ENCODE data around the gene HBE1. TPM values are rescaled to one million over a fixed set of nuclear protein-coding genes. Genes with fewer than 3 reads are reported as not detected.
"Not testable (repeated sequence)": the region's sequence is repeated elsewhere in the genome, so short reads cannot be mapped to it uniquely, and the experiment has no call there.

HBE1 gene
- total and polyA plus RNA-seq, 3 donors from 2014 or later = 0.87 TPM; not detected in 2

DNA sequence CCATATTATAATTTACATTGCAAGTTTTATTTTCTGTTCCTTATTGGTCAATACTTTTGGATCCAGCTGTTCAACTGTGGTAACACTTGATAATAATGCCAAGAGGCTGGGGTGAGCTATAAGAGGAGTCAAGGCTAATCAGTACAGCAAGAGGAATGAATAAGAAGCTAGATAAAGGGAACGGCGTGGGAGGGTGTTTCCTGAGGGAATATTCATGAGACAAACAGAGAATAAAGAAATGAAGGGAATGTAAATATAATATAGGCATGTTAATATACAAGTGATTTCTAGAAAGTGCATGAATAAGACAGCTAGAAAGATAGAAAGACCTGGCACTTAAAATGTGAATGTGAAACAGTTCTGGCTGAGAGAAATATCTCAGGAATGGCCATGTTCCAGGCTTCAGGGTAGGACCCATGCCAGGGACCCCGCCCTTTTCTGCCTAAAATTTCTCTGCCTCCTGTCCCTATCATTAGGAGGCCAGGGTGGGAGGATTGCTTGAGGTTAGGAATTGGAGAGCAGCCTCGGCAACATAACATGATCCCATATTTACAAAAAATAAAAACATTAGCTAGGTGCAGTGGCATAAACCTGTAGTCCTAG, 28.1 kb upstream of the HBE1 start:
- DNase-seq = no peak
- 49 to 50% methylated on average over 4 of the region's 4 CpGs for WGBS, 2 donors
- no peak for TF ChIP-seq CTCF (IDR thresholded peaks at IDR 0.05)
- no peak for TF ChIP-seq POLR2A (IDR thresholded peaks at IDR 0.05)

DNA sequence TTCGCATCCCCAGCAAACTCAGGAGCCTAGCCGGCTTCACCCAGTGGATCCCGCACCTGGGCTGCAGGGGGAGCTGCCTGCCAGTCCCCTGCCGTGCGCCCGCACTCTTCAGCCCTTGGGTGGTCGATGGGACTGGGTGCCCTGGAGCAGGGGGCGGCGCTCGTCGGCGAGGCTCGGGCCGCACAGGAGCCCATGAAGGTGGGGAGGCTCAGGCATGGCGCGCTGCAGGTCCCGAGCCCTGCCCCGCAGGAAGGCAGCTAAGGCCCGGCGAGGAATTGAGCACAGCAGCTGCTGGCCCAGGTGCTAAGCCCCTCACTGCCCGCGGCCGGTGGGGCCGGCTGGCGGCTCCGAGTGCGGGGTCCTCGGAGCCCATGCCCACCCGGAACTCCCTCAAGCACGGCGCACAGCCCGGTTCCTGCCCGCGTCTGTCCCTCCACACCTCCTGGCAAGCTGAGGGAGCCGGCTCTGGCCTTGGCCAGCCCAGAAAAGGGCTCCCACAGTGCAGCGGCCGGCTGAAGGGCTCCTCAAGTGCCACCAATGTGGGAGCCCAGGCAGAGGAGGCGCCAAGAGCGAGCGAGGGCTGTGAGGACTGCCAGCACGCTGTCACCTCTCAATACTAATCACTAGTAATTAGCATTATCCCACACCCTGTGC, 24.7 kb upstream of the HBE1 start:
- H3K36me3 ChIP-seq (ENCODE audit: low read depth, missing control alignments); H3K27me3 ChIP-seq; H3K27ac ChIP-seq; H3K4me1 ChIP-seq; DNase-seq; H3K9me3 ChIP-seq; intact Hi-C loops (cut with DNase I; ENCODE audit: low total_unique reads): not testable (repeated sequence)
- H3K4me3 ChIP-seq = peak overlapping the region; percentile 17 to 21
- WGBS, 2 donors = 60 to 81% methylated on average over 9 to 40 of the region's 41 CpGs

More for the DNA sequence above, 28.1 kb upstream of the HBE1 start:
- no peak overlapping the region for H3K27ac ChIP-seq
- intact Hi-C loops (cut with DNase I; ENCODE audit: low total_unique reads) = no loop called here
- H3K4me1 ChIP-seq = no peaks in the 10 kb centered on the region
- H3K36me3 ChIP-seq (ENCODE audit: low read depth, missing control alignments) = no peaks in the 10 kb centered on the region
- H3K27me3 ChIP-seq = no peaks in the 10 kb centered on the region
- H3K9me3 ChIP-seq = no peaks in the 10 kb centered on the region
- H3K4me3 ChIP-seq = no peak overlapping the region

DNA sequence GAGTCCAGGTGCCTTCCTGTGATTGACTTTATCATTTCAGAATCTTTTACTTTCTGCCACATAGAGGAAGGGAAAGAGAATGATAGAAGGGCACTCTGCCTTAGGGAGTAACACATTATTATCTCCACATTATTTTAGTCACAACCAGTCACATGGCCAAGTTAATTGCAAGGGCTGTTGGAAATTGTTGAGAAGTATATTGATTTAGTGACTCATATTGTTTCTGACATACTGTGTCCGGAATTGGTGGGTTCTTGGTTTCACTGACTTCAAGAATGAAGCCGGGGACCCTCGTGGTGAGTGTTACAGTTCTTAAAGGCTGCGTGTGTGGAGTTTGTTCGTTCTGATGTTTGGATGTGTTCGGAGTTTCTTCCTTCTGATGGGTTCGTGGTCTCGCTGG, 23.3 kb upstream of the HBE1 start:
- Histone ChIP-seq H3K27ac (no peak overlapping the region), H3K27me3 (no peaks in the 10 kb centered on the region), H3K9me3 (no peaks in the 10 kb centered on the region), H3K4me3 (no peak overlapping the region), H3K4me1 (no peaks in the 10 kb centered on the region), H3K36me3 (ENCODE audit: low read depth, missing control alignments) (no peaks in the 10 kb centered on the region)
- WGBS, 2 donors = 92 to 94% methylated on average over 6 to 8 of the region's 8 CpGs
- intact Hi-C loops (cut with DNase I; ENCODE audit: low total_unique reads) = no loop called here
- no peak for TF ChIP-seq POLR2A (IDR thresholded peaks at IDR 0.05)
- no peak for TF ChIP-seq CTCF (IDR thresholded peaks at IDR 0.05)
- DNase-seq = no peak

- TF ChIP-seq CTCF (IDR thresholded peaks at IDR 0.05) (peak in 2 of 3 experiments; percentile 10 to 26), POLR2A (IDR thresholded peaks at IDR 0.05) (no peak)
- H3K36me3 ChIP-seq (ENCODE audit: low read depth, missing control alignments) = no peaks in the 10 kb centered on the region
- no peaks in the 10 kb centered on the region for H3K27me3 ChIP-seq
- H3K4me1 ChIP-seq = no peaks in the 10 kb centered on the region
- no peak for DNase-seq
- no peak overlapping the region for H3K4me3 ChIP-seq
- H3K9me3 ChIP-seq = no peaks in the 10 kb centered on the region
- intact Hi-C loops (cut with DNase I; ENCODE audit: low total_unique reads) = no loop called here
- H3K27ac ChIP-seq = no peak overlapping the region
- 77 to 90% methylated on average over 1 of the region's 1 CpG for WGBS, 2 donors
Measured at GRCh38 chr11:5291207-5291838, 21.6 kb upstream of the HBE1 start.

DNA sequence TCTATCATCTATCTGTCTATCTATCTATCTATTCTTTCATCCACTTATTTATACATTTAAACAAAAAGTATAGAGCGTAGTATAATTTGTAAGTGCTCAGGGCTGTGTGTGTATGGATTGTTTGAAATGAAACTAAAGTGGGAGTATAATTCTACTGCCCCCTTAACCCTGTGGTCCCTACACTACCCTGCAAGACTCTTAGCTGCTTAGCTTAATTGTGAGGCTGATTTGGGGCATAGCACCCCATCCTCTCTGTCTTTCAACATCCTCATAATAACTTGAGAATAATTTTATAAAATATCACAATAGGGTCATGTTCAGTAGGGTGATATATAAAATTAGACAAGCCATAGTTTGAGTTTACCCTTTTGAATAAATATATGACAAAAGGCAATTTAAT, 20.4 kb upstream of the HBE1 start:
- intact Hi-C loops (cut with DNase I; ENCODE audit: low total_unique reads) = no loop called here
- no peak for TF ChIP-seq CTCF (IDR thresholded peaks at IDR 0.05)
- TF ChIP-seq POLR2A (IDR thresholded peaks at IDR 0.05) = no peak
- 83 to 98% methylated on average over 1 of the region's 1 CpG for WGBS, 2 donors

More for the DNA sequence above, 20.4 kb upstream of the HBE1 start:
- no peak for DNase-seq
- Histone ChIP-seq H3K9me3 (no peaks in the 10 kb centered on the region), H3K27ac (no peak overlapping the region), H3K36me3 (ENCODE audit: low read depth, missing control alignments) (no peaks in the 10 kb centered on the region), H3K4me3 (no peak overlapping the region), H3K4me1 (no peaks in the 10 kb centered on the region), H3K27me3 (no peaks in the 10 kb centered on the region)

Measured in testis (tissue), 3 donors.